Activated naive CD8-positive, alpha-beta T cell treated with anti-CD3 and anti-CD28 coated beads, Interleukin-2, amount 50 U/mL, for 24 hours (primary cell): ENCODE results near the gene DRG2.

Experiments
- ATAC-seq: fragments of 150-1000 bp; cut with Tn5 transposase; one replicate; pipeline ENCODE4 v1.10.0; 2021
- DNase-seq: peaks from one replicate; pipeline ENCODE4 v3.0.0; 2021
- H3K27ac Mint-ChIP-seq: one replicate; pipeline ENCODE4 v1.8.0; 2021; ENCODE audit warnings: mild to moderate bottlenecking, mixed read lengths
- H3K27me3 Mint-ChIP-seq: one replicate; pipeline ENCODE4 v1.8.0; 2021; ENCODE audit warnings: mixed read lengths
- H3K36me3 Mint-ChIP-seq: one replicate; pipeline ENCODE4 v1.8.0; 2021; ENCODE audit warnings: low read depth, mixed read lengths
- H3K4me1 Mint-ChIP-seq: one replicate; pipeline ENCODE4 v1.8.0; 2021; ENCODE audit warnings: mixed read lengths
- H3K4me3 Mint-ChIP-seq: one replicate; pipeline ENCODE4 v1.8.0; 2021; ENCODE audit warnings: mild to moderate bottlenecking, moderate library complexity, mixed read lengths
- H3K9me3 Mint-ChIP-seq: one replicate; pipeline ENCODE4 v1.8.0; 2021; ENCODE audit warnings: mixed read lengths

Gene DRG2

GRCh38 chr17:18117982-18118975 is 30.5 kb downstream of the DRG2 start:
- ATAC-seq (no peak), DNase-seq (no peak)
- H3K27me3 Mint-ChIP-seq = no peaks in the 10 kb centered on the region
- H3K9me3 Mint-ChIP-seq = no peaks in the 10 kb centered on the region
- H3K36me3 Mint-ChIP-seq = no peaks in the 10 kb centered on the region
- H3K27ac Mint-ChIP-seq = no peak overlapping the region
- no peak overlapping the region for H3K4me3 Mint-ChIP-seq
- no peaks in the 10 kb centered on the region for H3K4me1 Mint-ChIP-seq

DNA sequence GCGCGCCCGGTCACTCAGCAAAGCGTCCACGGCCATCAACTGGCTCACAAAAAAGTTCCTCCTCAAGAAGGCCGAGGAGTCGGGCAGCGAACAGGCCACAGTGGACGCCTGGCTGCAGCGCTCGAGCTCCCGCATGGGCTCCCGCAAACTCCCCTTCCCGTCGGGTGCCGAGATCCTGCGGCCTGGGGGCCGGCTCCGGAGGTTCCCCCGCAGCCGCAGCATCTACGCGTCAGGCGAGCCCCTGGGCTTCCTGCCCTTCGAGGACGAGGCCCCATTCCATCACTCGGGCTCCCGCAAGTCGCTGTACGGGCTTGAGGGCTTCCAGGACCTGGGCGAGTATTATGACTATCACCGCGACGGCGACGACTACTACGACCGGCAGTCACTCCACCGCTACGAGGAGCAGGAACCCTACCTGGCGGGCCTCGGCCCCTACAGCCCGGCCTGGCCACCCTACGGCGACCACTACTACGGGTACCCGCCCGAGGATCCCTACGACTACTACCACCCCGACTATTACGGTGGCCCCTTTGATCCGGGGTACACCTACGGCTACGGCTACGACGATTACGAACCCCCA is 31.5 kb downstream of the DRG2 start:
- H3K27ac Mint-ChIP-seq = no peak overlapping the region
- no peaks in the 10 kb centered on the region for H3K4me1 Mint-ChIP-seq
- no peaks in the 10 kb centered on the region for H3K27me3 Mint-ChIP-seq
- H3K4me3 Mint-ChIP-seq = no peak overlapping the region
- no peak for ATAC-seq
- no peaks in the 10 kb centered on the region for H3K9me3 Mint-ChIP-seq
- H3K36me3 Mint-ChIP-seq = no peaks in the 10 kb centered on the region
- DNase-seq = no peak

- Mint-ChIP-seq H3K9me3 (no peaks in the 10 kb centered on the region), H3K36me3 (no peaks in the 10 kb centered on the region), H3K27ac (no peak overlapping the region), H3K4me1 (no peaks in the 10 kb centered on the region), H3K27me3 (no peaks in the 10 kb centered on the region), H3K4me3 (no peak overlapping the region)
- no peak for ATAC-seq
- DNase-seq = no peak
Observed at GRCh38 chr17:18119938-18120337, 32.2 kb downstream of the DRG2 start.

DNA sequence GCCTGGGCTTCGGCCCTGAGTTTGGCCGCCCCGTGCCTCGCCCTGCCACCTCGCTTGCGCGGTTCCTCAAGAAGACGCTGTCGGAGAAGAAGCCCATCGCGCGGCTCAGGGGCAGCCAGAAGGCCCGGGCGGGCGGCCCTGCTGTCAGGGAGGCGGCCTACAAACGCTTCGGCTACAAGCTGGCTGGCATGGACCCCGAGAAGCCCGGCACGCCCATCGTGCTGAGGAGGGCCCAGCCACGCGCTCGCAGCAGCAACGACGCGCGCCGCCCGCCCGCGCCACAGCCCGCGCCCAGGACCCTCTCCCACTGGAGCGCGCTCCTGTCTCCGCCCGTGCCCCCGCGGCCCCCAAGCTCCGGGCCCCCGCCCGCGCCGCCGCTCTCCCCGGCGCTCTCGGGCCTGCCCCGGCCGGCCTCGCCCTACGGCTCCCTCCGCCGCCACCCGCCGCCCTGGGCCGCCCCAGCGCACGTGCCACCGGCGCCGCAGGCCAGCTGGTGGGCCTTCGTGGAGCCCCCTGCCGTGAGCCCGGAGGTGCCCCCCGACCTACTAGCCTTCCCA is 32.8 kb downstream of the DRG2 start:
- ATAC-seq = no peak
- Mint-ChIP-seq H3K4me1 (no peaks in the 10 kb centered on the region), H3K27me3 (no peaks in the 10 kb centered on the region), H3K36me3 (no peaks in the 10 kb centered on the region), H3K27ac (no peak overlapping the region), H3K9me3 (no peaks in the 10 kb centered on the region), H3K4me3 (no peak overlapping the region)
- no peak for DNase-seq

DNA sequence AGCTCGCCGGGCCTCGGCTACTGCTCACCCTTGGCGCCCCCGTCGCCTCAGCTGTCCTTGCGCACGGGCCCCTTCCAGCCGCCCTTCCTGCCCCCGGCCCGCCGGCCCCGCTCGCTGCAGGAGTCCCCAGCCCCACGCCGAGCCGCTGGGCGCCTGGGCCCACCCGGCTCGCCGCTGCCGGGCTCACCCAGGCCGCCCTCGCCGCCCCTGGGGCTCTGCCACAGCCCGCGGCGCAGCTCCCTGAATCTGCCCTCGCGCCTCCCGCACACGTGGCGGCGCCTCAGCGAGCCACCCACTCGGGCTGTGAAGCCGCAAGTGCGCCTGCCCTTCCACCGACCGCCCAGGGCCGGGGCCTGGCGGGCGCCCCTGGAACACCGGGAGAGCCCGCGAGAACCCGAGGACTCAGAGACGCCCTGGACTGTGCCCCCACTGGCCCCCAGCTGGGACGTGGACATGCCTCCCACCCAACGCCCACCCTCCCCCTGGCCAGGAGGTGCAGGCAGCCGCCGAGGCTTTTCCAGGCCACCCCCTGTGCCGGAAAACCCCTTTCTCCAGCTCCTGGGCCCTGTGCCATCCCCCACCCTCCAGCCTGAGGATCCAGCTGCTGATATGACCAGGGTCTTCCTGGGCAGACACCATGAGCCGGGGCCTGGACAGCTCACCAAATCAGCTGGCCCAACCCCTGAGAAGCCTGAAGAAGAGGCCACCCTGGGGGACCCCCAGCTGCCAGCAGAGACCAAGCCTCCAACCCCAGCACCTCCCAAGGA is 33.6 kb downstream of the DRG2 start:
- DNase-seq (no peak), ATAC-seq (no peak)
- Mint-ChIP-seq H3K27me3 (no peaks in the 10 kb centered on the region), H3K9me3 (no peaks in the 10 kb centered on the region), H3K4me3 (no peak overlapping the region), H3K27ac (no peak overlapping the region), H3K36me3 (no peaks in the 10 kb centered on the region), H3K4me1 (no peaks in the 10 kb centered on the region)

DNA sequence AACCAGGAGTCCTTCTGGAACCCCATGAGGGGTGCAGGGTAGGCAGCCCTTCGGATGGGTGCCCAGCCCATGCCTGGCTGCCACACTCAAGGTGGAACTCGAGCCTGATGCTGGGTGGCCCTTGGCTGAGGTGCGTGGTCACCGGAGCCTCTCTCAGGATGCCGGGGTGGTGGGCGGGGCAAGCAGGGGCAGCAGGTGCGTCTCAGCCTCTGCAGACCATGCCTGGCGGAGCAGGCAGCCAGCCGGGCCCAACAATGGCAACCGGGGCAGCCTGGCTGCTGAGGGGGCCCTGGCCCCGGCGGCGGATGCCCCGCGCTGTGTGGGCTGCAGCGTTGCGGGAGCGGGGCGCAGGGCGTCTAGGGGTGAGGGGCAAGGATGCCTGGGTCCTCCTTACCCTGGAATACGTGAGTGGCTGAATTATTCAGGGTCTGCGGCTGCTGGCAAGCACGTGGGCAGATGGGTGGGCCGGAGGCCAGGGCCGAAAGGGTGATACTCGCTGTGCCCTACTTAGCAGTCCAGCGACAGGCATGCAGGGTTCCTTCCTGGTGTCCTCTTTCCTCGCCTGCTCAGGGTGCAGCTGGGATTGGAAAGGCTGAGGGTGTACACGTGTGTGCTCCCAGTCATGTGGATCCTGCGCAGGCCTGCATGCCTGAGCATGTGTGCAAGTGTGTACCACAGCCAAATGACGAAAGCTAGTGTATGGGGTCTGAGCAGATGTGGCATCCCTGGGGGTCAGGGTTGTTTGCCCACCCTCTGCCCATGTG is 35.4 kb downstream of the DRG2 start:
- H3K4me1 Mint-ChIP-seq = no peaks in the 10 kb centered on the region

DNA sequence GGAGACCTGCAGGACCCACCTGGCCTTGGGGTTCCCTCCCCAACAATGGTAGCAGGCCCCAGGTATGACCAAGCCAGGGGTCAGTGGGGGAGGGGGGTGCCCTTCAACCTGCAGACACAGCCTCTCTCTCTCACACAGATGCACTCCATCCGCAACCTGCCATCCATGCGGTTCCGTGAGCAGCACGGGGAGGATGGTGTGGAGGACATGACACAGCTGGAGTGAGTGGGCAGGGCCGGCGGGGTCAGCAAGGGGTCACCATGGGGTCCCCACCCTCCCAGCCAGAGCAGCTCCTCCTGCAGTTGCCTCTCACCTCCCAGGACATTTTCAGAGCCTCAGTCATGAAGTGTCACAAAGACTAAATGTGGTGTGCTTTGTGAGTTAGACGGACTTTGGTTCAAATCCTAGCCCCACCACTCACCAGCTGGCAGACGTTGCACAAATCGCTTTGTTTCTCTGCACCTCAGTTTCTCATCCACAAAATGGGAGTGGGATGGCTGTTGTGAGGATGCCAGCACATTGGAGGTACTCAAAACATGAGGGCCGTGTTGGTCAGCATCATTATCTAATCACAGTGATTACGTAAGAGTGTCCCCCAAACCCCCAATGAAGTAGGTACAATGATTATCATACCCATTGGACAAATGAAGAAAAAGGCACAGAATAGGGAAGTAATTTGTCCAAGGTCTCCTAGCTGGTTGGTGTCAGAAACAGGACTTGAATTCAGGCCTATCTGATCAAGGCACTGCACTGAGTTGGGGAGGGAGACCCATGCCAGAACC is 36.8 kb downstream of the DRG2 start:
- H3K4me3 Mint-ChIP-seq = no peak overlapping the region
- H3K9me3 Mint-ChIP-seq = no peaks in the 10 kb centered on the region
- DNase-seq (no peak), ATAC-seq (no peak)
- H3K27ac Mint-ChIP-seq = no peak overlapping the region
- H3K36me3 Mint-ChIP-seq = no peaks in the 10 kb centered on the region
- no peaks in the 10 kb centered on the region for H3K27me3 Mint-ChIP-seq
- H3K4me1 Mint-ChIP-seq = no peaks in the 10 kb centered on the region

More for the DNA sequence above, 35.4 kb downstream of the DRG2 start:
- Mint-ChIP-seq H3K36me3 (no peaks in the 10 kb centered on the region), H3K9me3 (no peaks in the 10 kb centered on the region), H3K4me3 (no peak overlapping the region), H3K27me3 (no peaks in the 10 kb centered on the region), H3K27ac (no peak overlapping the region)
- DNase-seq = no peak
- no peak for ATAC-seq

DNA sequence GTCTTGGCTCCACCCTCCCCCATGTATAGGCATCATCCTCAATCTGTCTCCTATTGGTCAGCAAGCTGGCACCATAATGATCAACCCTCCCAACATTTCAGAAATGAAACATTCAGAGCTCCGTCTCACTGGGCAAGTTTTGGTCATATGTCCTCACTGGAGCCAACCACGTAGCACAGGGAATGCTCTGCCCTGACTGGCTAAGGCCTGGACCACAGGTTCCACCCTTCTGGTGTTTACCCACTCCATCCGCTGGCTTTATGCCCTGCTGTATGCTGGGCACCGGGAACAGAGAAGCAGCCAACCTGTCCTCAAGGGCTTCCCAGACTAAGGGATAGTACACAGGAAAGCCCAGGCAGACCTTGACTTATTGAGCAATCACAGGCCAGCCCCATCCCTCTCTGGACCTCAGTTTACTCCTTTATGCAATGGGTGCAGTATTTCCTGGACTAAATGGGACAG is 41.3 kb downstream of the DRG2 start:
- Mint-ChIP-seq H3K27ac (no peak overlapping the region), H3K36me3 (no peaks in the 10 kb centered on the region), H3K9me3 (no peaks in the 10 kb centered on the region), H3K4me3 (no peak overlapping the region), H3K27me3 (no peaks in the 10 kb centered on the region), H3K4me1 (no peaks in the 10 kb centered on the region)
- ATAC-seq = no peak
- no peak for DNase-seq

GRCh38 chr17:18132711-18133110 is 45.0 kb downstream of the DRG2 start:
- DNase-seq = no peak
- Mint-ChIP-seq H3K9me3 (no peaks in the 10 kb centered on the region), H3K4me3 (no peak overlapping the region), H3K27me3 (no peaks in the 10 kb centered on the region), H3K4me1 (no peaks in the 10 kb centered on the region), H3K36me3 (no peaks in the 10 kb centered on the region), H3K27ac (no peak overlapping the region)
- no peak for ATAC-seq

GRCh38 chr17:18136357-18136756 is 48.6 kb downstream of the DRG2 start:
- no peak overlapping the region for H3K27ac Mint-ChIP-seq
- H3K36me3 Mint-ChIP-seq = no peaks in the 10 kb centered on the region
- peaks cover 3% of the 10 kb centered on the region for H3K4me1 Mint-ChIP-seq
- no peak for ATAC-seq
- H3K27me3 Mint-ChIP-seq = no peaks in the 10 kb centered on the region
- no peak for DNase-seq
- H3K4me3 Mint-ChIP-seq = no peak overlapping the region
- H3K9me3 Mint-ChIP-seq = no peaks in the 10 kb centered on the region

DNA sequence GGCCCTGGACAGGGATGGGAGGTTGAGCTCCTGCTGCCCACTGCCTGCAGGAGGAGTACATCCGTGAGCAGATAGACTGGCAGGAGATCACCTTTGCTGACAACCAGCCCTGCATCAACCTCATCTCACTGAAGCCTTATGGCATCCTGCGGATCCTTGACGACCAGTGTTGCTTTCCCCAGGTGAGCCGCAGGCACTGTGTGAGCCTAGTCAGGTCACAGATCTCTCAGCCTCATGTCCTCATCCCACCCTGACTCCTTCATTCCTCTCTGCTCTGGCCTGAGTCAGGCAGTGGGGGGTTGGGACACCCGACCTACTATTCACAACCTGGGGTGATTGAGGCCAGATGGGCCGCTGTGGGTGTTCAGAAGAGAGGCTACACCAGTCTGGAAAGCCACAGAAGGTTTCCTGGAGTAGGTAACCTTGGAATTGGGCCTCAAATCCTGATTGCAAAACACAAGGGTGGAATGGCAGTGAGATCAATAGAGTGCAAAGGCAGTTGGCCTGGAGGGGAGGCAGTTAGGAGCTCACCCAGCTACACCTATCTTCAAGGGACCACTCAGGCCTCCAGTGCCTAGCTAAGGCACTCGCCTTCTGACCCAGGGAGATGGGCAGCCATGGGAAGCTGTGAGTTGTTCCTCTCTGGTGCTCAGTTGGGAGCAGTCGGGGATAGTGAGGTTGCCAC is 50.5 kb downstream of the DRG2 start:
- H3K4me1 Mint-ChIP-seq = peaks cover 4% of the 10 kb centered on the region
- no peaks in the 10 kb centered on the region for H3K9me3 Mint-ChIP-seq
- H3K27ac Mint-ChIP-seq = no peak overlapping the region
- DNase-seq (no peak), ATAC-seq (no peak)
- no peaks in the 10 kb centered on the region for H3K27me3 Mint-ChIP-seq
- no peak overlapping the region for H3K4me3 Mint-ChIP-seq
- no peaks in the 10 kb centered on the region for H3K36me3 Mint-ChIP-seq

DNA sequence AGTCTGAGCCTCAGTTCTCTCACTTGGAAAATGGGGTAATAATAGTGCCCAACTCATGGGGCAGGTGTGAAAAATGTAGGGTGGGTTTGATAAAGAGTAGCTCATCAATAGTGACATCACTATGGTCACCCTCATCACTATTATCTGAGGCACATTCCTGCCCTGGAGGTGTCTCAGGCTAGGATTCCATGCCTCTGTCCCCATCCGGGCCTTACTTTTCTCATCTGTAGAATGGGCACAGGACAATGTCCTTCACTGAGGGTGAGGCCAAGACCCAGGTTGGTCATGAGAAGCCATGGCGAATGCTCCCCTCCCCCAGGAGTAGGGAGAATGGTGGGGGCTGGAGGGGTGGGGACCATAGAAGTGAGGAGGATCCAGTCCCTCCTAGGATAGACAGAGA is 51.3 kb downstream of the DRG2 start:
- Mint-ChIP-seq H3K27ac (no peak overlapping the region), H3K4me3 (no peak overlapping the region), H3K4me1 (peaks cover 4% of the 10 kb centered on the region), H3K27me3 (no peaks in the 10 kb centered on the region), H3K36me3 (no peaks in the 10 kb centered on the region), H3K9me3 (no peaks in the 10 kb centered on the region)
- no peak for ATAC-seq
- DNase-seq = no peak

GRCh38 chr17:18139498-18139897 is 51.8 kb downstream of the DRG2 start:
- Mint-ChIP-seq H3K4me1 (peaks cover 4% of the 10 kb centered on the region), H3K9me3 (no peaks in the 10 kb centered on the region), H3K4me3 (no peak overlapping the region), H3K27me3 (no peaks in the 10 kb centered on the region), H3K36me3 (no peaks in the 10 kb centered on the region), H3K27ac (no peak overlapping the region)
- DNase-seq (no peak), ATAC-seq (no peak)
